ENCODE measurements around the gene BNC2.

BNC2 gene

GRCh38 chr9:16371306-16371705 is 499.2 kb downstream of the BNC2 start:
- no peak overlapping the region for H3K4me3 ChIP-seq

GRCh38 chr9:16370647-16371046 is 499.8 kb downstream of the BNC2 start:
- Histone ChIP-seq H3K9ac (ENCODE audit: insufficient read length) (no peak overlapping the region), H3K4me3 (no peak overlapping the region), H3K27ac (no peak overlapping the region), H3K36me3 (ENCODE audit: insufficient read depth, low read length) (no peaks in the 10 kb centered on the region), H3K9me3 (ENCODE audit: low read depth, low read length) (no peaks in the 10 kb centered on the region)
- no peak for DNase-seq (ENCODE audit: low read depth, low spot score)
- TF ChIP-seq FOXP2 (optimal IDR thresholded peaks at IDR 0.05; ENCODE audit: control extremely low read depth, extremely low read length, insufficient read depth) = no peak
- TF ChIP-seq POLR2AphosphoS5 (IDR thresholded peaks at IDR 0.05; ENCODE audit: borderline replicate concordance, low read depth, low read length) = no peak
- no peak for TF ChIP-seq EZH2 (IDR thresholded peaks at IDR 0.05)

More at GRCh38 chr9:16371306-16371705, 499.2 kb downstream of the BNC2 start:
- TF ChIP-seq POLR2AphosphoS5 (IDR thresholded peaks at IDR 0.05; ENCODE audit: borderline replicate concordance, low read depth, low read length) (no peak), EZH2 (IDR thresholded peaks at IDR 0.05) (no peak), FOXP2 (optimal IDR thresholded peaks at IDR 0.05; ENCODE audit: control extremely low read depth, extremely low read length, insufficient read depth) (no peak)
- Histone ChIP-seq H3K9me3 (ENCODE audit: low read depth, low read length) (no peaks in the 10 kb centered on the region), H3K36me3 (ENCODE audit: insufficient read depth, low read length) (no peaks in the 10 kb centered on the region), H3K27ac (no peak overlapping the region), H3K9ac (ENCODE audit: insufficient read length) (no peak overlapping the region)
- no peak for DNase-seq (ENCODE audit: low read depth, low spot score)

GRCh38 chr9:16369427-16369826 is 501.0 kb downstream of the BNC2 start:
- no peak for TF ChIP-seq EZH2 (IDR thresholded peaks at IDR 0.05)
- no peak for TF ChIP-seq POLR2AphosphoS5 (IDR thresholded peaks at IDR 0.05; ENCODE audit: borderline replicate concordance, low read depth, low read length)
- TF ChIP-seq FOXP2 (optimal IDR thresholded peaks at IDR 0.05; ENCODE audit: control extremely low read depth, extremely low read length, insufficient read depth) = no peak
- H3K9me3 ChIP-seq (ENCODE audit: low read depth, low read length) = no peaks in the 10 kb centered on the region
- H3K9ac ChIP-seq (ENCODE audit: insufficient read length) = no peak overlapping the region
- no peak overlapping the region for H3K4me3 ChIP-seq
- DNase-seq (ENCODE audit: low read depth, low spot score) = no peak
- no peaks in the 10 kb centered on the region for H3K36me3 ChIP-seq (ENCODE audit: insufficient read depth, low read length)
- no peak overlapping the region for H3K27ac ChIP-seq

- no peak overlapping the region for H3K27ac ChIP-seq
- no peak overlapping the region for H3K9ac ChIP-seq (ENCODE audit: insufficient read length)
- no peaks in the 10 kb centered on the region for H3K9me3 ChIP-seq (ENCODE audit: low read depth, low read length)
- no peak overlapping the region for H3K4me3 ChIP-seq
- DNase-seq (ENCODE audit: low read depth, low spot score) = no peak
- no peaks in the 10 kb centered on the region for H3K36me3 ChIP-seq (ENCODE audit: insufficient read depth, low read length)
- TF ChIP-seq FOXP2 (optimal IDR thresholded peaks at IDR 0.05; ENCODE audit: control extremely low read depth, extremely low read length, insufficient read depth) (no peak), POLR2AphosphoS5 (IDR thresholded peaks at IDR 0.05; ENCODE audit: borderline replicate concordance, low read depth, low read length) (no peak), EZH2 (IDR thresholded peaks at IDR 0.05) (no peak)
These were observed 502.0 kb downstream of the BNC2 start for GRCh38 chr9:16368237-16369087.

- no peaks in the 10 kb centered on the region for H3K36me3 ChIP-seq (ENCODE audit: insufficient read depth, low read length)
- no peak overlapping the region for H3K9ac ChIP-seq (ENCODE audit: insufficient read length)
- H3K4me3 ChIP-seq = no peak overlapping the region
- no peaks in the 10 kb centered on the region for H3K9me3 ChIP-seq (ENCODE audit: low read depth, low read length)
- no peak for TF ChIP-seq POLR2AphosphoS5 (IDR thresholded peaks at IDR 0.05; ENCODE audit: borderline replicate concordance, low read depth, low read length)
- TF ChIP-seq FOXP2 (optimal IDR thresholded peaks at IDR 0.05; ENCODE audit: control extremely low read depth, extremely low read length, insufficient read depth) = no peak
- DNase-seq (ENCODE audit: low read depth, low spot score) = no peak
- no peak overlapping the region for H3K27ac ChIP-seq
These were observed 502.8 kb downstream of the BNC2 start for GRCh38 chr9:16367605-16368231.

GRCh38 chr9:16364347-16364746 is 506.1 kb downstream of the BNC2 start:
- DNase-seq (ENCODE audit: low read depth, low spot score) = no peak
- no peak overlapping the region for H3K27ac ChIP-seq
- H3K36me3 ChIP-seq (ENCODE audit: insufficient read depth, low read length) = no peaks in the 10 kb centered on the region
- no peaks in the 10 kb centered on the region for H3K9me3 ChIP-seq (ENCODE audit: low read depth, low read length)
- no peak overlapping the region for H3K4me3 ChIP-seq
- H3K9ac ChIP-seq (ENCODE audit: insufficient read length) = no peak overlapping the region
- TF ChIP-seq FOXP2 (optimal IDR thresholded peaks at IDR 0.05; ENCODE audit: control extremely low read depth, extremely low read length, insufficient read depth) (no peak), POLR2AphosphoS5 (IDR thresholded peaks at IDR 0.05; ENCODE audit: borderline replicate concordance, low read depth, low read length) (no peak), EZH2 (IDR thresholded peaks at IDR 0.05) (no peak)

- Histone ChIP-seq H3K27ac (no peak overlapping the region), H3K36me3 (ENCODE audit: insufficient read depth, low read length) (no peaks in the 10 kb centered on the region), H3K4me3 (no peak overlapping the region), H3K9me3 (ENCODE audit: low read depth, low read length) (no peaks in the 10 kb centered on the region), H3K9ac (ENCODE audit: insufficient read length) (no peak overlapping the region)
- TF ChIP-seq POLR2AphosphoS5 (IDR thresholded peaks at IDR 0.05; ENCODE audit: borderline replicate concordance, low read depth, low read length) = no peak
- TF ChIP-seq EZH2 (IDR thresholded peaks at IDR 0.05) = no peak
- no peak for TF ChIP-seq FOXP2 (optimal IDR thresholded peaks at IDR 0.05; ENCODE audit: control extremely low read depth, extremely low read length, insufficient read depth)
- no peak for DNase-seq (ENCODE audit: low read depth, low spot score)
These were observed 506.6 kb downstream of the BNC2 start for GRCh38 chr9:16363916-16364315.

DNA sequence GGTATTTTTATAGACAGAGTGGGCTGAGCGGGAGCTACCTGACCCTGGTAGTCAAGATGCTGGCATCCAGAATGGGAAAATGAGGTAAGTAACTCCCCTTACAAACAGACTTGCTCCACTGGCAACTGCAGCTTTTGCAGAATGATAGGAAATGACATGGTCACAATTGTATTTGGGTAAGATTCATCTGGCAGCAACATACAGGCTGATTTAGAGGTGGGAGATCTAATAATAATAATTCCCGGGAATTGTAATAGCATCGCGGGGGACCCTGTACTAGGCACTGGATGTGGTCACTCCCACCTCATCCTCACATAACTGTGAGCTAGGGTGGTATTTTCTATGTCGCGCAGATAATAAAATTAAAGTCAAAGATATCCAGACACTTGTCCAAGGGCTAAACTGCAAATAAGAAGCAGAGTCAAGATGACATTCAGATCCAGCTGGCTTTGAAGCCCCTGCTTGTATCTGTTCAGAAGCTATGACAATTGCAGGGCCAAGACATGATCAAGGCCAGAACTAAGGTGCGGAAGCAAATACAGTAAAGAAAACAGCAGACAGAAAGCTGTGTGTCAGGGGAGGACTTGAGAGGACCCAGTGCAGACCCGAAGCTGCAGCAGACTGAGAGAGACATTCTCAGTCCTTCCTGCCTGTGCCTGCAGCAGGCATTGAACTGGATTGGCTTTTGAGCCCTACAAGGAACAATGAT is 507.2 kb downstream of the BNC2 start:
- H3K9me3 ChIP-seq (ENCODE audit: low read depth, low read length) = no peaks in the 10 kb centered on the region
- TF ChIP-seq POLR2AphosphoS5 (IDR thresholded peaks at IDR 0.05; ENCODE audit: borderline replicate concordance, low read depth, low read length) (no peak), EZH2 (IDR thresholded peaks at IDR 0.05) (no peak), FOXP2 (optimal IDR thresholded peaks at IDR 0.05; ENCODE audit: control extremely low read depth, extremely low read length, insufficient read depth) (no peak)
- H3K27ac ChIP-seq = no peak overlapping the region
- no peak overlapping the region for H3K9ac ChIP-seq (ENCODE audit: insufficient read length)
- H3K36me3 ChIP-seq (ENCODE audit: insufficient read depth, low read length) = no peaks in the 10 kb centered on the region
- no peak overlapping the region for H3K4me3 ChIP-seq
- DNase-seq (ENCODE audit: low read depth, low spot score) = no peak
